GM19023 (cell line): ENCODE data around the gene TARS3.
"Not testable (repeated sequence)": the region's sequence is repeated elsewhere in the genome, so short reads cannot be mapped to it uniquely, and the experiment has no call there.

ENCODE experiments used
- ATAC-seq: cut with Tn5 transposase; IDR thresholded peaks from one replicate; pipeline ENCODE4 v1.9.1; 2021; ENCODE audit warnings: mild to moderate bottlenecking, moderate library complexity; ENCODE audit not compliant: unreplicated experiment

The TARS3 gene

DNA sequence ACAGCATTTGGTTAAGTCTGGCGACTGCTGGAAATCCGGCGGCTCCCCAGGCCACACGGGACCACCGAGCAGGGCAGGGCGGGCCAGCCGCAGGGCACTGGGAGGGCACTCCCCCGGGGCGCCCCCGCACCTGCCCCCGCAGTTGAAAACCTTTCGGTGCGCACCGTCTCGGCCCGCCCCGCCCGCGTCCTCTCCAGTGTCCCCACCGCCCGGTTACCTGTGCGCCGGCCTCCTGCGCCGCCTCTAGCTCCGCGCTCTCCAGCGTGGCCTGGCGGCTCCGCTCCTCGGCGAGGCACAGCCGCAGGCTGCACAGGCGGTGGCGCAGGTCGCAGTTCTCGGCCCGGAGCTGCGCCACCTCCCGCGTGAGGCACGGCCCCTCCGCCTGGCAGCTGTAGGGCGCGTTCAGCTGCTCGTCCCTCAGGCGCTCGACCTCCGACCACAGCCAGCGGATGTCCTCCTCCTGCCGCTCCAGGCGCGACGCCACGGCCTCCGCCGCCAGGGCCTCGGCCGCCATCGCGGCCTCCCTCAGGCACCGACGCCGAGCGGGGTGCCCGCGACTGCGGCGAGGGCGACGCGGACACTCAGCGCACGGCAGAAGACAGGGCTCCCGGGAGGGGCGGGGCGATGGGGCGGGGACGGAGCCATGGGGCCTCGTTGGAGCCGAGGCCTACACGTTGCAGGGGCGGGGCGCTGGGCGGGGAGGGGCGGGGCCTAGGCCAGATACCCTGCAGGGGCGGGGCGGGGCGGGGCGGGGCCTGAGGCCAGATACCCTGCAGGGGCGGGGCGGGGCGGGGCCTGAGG lies at the start of gene TARS3:
TARS3 (minus strand) TSS at position 600 of the 801 bp plus-strand sequence; CDS start at position 514, 86 bp downstream.
- peak; percentile 83 for ATAC-seq

DNA sequence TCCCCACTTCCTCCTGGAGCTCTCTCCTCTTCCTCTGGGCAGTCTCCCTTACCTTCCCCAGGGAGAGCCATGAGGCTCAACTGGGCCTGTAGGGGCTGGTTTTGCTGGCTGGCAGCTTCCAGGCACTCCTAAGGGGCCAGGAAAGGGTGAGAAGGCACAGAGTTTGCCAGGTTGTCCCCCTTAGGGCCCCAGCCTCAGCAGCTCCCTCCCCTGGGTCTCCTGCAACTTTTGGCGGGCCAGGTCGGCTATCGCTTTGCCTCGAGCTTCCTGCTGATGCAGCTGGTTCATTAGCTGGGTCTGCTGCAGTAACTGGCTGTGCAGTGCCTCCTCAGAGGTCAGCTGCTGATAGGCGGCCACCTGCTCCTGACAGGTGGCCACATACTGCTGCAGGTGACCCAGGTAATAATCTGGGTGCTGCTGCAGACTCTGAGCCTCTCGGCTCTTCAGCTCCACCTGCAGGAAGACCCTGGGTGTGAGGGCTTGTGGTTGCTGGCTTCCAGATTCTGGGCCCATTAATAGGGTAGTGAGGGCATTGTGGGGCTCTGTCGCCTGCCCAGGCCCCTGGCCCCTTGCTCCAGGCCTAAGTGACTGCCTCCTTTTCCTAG lies 49.3 kb upstream of the TARS3 start:
- no peak for ATAC-seq

DNA sequence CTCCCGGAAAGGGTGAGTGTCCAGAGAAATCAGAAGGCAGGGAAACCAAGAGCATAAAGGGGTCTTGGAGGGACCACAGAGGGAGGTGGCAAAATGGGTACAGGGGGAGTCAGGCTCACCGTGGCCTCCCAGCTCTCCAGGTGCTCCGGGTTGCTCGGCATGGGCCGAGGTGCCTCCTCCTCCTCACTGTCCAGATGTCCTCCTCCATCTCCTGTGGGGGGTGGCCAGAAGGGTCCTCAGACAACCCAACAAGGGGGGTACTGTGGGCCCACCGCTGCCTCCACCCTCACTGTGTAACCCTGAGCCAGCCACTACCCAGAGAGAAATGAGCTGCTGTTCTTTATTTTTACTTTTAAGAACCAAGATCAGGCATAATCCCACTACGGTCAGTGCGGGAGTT lies 48.6 kb upstream of the TARS3 start:
- ATAC-seq, result no peak

DNA sequence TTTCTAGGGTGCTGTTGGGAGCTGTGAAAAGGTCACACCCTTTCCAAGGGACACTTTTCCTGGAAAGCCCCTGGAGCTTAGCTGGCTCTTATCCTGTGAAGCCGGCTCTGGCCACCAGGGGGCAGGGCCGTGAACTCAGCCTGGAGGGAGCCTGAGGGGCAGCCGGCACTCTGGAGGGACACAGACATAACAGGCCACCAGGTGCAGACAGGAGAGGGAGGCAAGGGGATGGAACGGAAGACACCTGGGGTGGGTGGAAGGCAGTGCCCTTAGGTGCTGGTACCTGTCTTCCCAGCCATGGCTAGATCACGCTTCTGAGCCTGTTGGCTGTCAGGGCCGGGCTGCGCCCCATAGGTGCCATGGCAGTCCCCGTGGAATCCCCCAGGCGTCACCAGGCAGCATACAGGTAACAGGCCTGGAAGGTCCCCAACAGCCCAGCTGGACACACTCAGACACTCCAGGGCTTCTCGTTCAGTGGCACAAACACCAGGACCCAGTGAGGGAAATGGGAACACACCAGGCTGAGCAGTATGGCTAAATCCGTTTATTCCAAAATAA lies 42.9 kb upstream of the TARS3 start:
- ATAC-seq, result not testable (repeated sequence)

DNA sequence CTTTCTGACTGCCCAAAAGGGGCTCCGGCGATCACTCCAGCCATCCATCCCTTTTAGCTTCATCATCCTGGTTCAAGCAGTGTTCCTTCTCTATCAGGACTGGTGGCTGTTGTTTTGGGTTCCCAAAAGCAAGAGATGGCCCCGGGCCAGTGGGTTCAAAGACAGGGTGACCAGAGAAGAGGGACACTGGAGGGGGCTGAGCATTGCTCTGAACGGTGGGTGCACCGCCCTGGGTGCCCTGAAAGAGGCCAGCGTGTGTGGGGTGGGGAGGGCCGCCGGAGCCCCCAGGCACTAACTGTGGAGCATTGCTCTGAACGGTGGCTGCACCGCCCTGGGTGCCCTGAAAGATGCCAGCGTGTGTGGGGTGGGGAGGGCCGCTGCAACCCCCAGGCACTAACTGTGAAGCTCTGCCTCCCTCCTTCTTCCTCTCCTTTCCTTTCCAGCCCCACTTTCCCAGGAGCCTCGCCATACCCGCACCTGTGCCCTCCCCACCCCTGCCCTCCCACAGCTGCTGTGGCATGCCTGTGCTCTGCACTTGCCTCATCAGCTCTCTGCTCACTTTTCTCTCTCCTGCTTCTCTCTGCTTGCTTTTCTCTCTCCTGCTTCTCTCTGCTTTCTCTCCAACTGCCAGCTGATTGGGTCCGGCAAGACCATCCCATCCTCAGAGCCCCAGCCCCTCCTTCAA lies 41.6 kb upstream of the TARS3 start:
- ATAC-seq, result no peak

DNA sequence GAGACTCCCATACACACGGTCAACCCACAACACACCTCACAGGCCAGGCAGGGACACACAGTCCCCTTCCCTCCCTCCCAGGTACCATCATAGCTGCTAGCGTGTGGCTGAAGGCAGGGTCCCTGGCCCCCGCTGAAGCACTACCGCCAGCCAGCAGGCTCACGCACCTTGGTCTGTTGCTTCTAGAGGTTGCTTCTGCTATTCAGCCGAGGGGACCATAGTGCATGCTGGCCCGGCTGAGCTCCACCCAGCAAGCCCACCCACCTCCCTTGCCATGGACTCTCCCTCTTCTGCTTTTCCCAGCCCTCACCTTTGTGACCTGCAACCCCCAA lies 41.0 kb upstream of the TARS3 start:
- ATAC-seq, result not testable (repeated sequence)

DNA sequence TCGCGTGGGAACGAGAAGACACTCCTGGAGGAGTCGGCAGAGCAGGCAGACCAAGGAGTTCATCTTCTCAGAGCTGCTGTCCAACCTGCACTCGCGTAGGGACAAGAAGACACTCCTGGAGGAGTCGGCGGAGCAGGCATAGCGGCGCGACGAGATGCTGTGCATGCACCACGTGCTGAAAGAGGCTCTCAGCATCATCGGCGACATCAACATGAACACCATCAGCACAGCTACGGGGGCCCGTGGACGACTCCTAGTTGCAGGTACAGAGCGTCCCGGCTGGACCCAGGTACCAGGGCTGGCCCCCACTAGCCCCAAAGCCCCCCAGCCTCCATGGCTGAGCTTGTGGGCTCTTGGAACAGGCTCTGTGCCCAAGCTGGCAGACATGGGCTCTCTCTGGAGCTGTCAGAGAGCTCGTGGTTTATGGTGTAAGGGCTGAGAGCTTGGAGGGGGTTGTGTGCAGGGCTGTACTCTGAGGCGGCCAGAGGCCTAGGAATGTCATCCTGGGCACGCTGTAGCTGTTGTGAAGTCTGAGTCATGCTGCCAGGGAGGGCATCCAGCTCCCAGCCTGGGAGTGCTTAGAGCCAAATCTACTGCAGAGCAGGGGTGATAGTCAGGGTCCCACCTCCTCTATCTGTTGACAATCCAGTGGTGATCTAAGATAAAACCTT lies 40.5 kb upstream of the TARS3 start:
- ATAC-seq, result not testable (repeated sequence)

DNA sequence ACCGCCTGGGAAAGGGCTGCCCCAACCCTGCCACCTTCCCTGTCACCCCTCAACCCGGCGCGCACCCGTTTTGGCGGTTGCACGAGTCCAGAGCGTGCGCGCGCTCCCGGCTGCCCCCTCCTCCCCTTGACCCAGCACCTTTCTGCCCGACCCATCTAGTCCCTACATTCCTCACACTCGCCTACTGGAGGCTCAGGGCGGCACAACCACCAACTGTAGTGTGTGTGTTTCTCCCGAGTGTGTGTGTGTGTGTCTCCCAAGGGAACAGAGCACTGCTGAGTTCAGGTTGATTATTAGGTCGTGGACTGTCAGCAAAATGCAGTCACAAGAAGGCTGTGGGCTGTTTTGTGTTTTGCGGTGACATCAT lies 22.4 kb upstream of the TARS3 start:
- ATAC-seq, result peak; percentile 20

DNA sequence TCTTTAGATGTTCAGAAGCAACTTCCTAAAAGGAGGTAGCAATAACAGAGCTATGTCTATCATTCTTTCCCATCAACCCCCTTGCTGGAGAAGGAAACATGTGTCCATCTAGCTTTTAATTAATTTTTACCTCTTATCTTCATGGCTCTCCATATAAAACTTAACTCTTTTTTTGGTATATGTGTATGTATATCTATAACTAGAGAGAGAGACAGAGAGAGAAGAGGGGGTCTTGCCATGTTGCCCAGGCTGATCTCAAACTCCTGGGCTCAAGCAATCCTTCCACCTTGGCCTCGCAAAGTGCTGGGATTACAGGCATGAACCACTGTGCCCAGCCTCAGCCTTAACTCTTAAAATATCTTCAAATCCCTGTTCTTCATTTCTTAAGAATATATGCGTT lies 10.6 kb upstream of the TARS3 start:
- not testable (repeated sequence) for ATAC-seq

DNA sequence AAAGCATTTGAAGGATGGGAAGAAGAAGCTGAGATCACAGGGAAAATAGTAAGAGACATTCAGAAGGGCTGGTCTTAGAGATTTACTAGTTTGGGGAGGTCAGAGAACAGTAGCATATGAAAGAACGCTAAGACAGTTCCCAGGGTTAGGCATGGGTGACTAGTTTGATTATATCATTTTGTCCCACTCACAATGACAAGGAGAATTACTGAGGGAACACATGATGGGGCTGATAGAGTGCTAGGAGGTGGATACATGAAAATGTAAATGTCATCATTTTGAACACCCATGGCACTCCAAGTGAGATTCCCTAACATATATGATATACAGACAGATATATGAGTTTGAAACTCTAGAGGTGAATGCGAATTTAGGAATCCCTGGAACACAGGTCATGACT lies 9.3 kb upstream of the TARS3 start:
- no peak for ATAC-seq

DNA sequence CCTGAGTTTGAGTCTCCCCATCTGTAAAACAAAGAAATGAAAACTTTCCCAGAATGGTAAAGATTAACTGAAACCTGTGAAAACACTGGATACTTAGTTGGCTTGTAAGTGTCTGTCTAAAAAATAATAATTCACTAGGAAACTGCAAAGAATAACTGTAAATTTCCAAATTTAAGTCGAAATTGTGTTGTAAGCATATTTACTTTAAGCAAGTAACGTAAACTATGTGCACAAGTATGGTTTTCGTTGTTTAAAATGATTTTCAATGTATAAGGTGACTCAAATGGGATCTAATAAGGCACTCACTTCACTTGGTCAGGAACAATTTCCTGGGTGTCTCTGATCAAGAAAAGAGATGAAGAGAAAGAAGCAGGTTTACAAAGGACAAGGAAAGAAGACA lies 8.5 kb upstream of the TARS3 start:
- ATAC-seq, result no peak

DNA sequence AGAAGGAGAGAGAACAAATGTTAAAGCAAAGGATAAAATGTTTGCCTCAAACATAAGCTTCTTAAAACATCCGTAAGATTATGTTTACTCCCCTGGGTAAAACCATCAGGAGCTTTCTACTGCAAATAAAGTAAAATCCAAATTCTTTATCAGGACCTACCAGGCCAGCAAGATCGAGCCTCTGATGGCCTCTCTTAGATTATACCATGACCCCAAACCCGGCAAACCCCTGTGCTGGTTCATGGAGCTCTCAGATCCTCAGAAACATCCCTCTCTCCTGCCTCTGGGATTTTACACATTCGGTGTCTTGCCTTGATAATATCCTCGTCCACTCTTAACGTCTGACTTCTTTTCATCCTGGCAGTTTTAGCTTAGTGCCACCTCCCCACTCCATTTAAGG lies 7.5 kb upstream of the TARS3 start:
- ATAC-seq, result no peak

DNA sequence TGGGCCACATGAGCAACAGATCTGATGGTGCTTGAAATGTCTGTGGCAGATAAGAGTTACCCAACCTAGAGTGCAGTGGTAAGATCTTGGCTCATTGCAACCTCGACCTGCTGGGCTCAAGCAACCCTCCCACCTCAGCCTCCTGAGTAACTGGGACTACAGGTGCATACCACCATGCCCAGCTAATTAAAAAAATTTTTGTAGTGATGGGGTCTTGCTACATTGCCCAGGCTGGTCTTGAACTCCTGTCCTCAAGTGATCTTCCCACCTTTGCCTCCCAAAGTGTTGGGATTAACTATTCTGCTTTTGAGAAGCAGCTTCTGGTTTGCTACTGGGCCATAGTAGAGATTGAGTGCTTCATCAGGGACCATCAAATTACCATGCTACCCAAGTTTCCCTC lies 2.9 kb upstream of the TARS3 start:
- no peak for ATAC-seq

DNA sequence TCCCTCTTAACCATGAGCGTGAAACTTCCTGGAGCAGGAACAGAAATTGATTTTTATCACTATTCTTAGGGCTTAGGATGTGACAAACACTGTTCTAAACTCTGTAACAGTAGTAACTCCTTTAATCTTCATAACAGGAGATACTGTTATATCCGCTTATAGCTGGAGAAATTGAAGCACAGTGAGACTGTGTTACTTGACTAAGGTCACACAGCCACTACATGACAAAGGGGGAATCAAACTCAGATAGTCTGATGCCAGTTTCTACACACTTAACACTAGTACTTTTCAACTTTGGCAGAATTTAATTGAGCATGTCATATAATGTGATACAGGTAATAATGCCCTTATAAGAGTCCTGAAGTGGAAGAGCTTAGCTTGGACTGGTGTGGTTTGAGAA lies 800 bp upstream of the TARS3 start:
- ATAC-seq, result no peak

DNA sequence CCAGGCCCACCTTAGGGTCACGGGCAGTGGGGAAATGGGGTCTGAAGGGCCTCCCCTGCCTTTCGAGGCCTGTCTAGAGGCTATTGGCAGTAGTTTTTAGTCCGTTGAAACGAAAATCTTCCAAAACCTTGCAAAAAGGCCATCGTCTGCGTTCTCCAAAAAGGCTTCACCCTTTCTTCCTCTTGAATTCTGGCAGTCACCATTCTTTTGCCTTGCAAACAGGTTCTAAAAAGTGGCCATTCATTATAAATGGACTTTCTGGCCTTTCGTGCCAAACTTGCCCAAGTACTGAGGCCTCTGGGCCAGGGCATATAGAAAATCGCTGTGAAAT lies 367 bp upstream of the TARS3 start:
- no peak for ATAC-seq

DNA sequence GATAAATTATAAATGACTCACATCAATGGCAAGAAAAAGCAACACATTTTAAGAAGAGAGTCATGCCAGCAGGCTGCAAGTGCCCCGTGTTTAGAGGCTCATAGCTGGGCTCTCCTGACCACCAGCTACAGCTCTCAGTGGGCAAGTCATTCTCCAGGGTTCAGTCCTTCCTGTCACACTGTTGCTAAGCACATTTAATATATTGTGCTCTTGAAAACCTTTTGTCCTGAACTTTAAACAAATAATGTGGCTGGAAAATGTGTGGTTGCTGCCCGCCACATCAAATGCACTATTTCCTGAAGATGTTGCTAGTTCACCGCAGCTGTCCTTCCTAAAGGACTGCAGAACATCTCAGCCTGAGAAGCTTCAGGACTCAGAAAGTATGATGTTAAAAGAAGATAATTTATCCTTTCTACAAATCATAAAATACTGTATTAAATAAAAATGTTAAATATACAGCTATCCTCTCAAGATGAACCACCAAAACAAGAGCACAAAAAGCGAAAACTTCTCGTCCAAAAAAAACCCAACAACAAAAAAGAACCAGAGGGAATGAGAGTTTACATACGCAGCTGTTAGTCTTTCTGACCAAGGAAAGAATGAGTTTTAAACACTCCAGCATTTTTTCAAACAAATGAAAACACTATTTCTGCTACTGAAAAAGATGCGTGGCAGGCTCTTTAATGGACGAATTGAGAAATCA lies 951 bp downstream of the TARS3 start:
- peak; percentile 29 for ATAC-seq

DNA sequence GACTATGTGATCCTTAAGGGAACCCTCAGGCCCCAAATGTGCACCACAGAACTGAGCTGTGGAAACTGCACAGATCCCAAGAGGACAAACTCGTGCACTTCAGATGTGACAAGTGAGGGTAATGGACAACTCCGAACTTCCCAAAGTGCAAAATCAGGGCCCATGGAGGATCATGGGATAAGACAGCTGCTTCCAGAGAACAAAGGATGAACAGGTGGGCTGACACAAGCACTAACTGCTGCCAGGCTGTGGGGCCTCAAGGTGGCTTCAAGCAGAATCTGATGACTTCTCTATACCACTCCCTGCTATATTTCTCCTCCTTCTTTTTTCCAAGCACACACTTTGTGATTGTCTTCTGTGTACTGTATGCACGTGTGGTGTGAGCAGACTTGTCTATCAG lies 5.4 kb downstream of the TARS3 start:
- no peak for ATAC-seq

DNA sequence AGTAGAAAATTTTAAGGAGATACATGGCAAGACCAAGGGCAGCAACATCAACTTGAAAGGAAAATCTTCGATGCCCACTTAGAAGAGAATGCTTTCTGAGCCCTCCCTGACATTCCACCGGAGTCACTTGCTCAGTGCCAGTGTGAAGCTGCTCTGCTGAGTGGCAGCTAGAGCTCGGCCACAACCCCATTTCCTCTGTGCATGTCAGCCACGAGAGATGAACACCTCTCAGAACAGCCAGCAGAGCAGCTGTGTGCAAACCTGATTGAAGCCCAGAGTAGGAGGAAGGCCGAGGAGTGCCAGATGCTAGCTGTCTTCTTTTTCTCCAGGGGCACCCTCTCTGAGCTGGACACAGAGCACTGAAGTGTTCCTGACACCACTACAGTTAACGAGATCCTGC lies 12.2 kb downstream of the TARS3 start:
- ATAC-seq, result no peak

DNA sequence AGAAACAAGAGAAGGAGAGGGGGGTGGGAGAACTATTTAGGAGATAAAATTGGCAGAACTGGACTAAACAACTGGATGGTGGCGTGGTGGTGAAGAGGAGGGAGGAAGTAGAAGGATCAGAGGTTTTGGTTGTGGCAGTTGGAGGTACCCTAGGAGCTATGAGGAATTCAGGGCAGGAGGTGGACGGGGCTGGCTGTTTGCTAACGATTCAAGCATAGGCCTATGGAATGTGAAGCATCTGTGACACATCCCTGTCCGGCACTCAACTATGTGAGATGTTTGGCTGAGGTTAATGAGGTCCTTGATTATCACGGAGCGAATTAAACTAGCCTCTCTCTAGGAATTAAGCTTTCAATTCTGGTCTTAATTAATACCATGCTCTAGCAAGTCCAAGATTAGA lies 13.5 kb downstream of the TARS3 start:
- no peak for ATAC-seq

DNA sequence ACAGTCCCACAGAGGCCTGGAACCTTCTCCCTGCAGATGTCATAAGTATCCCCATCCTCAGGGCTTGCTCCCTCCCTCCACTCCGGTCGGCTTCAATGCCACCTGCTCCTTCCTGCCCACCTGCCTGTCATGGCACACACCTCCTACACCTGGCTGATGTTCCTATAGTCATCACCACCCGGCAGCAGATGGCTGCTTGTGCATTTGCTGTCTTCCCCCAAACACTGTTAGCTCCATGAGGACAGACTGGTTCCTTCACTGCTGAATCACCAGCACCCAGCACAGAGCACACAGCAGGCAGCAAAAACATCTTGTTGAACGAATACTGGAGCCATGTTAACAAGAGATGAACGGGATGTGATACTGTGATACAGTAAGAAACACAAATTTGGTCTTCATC lies 14.8 kb downstream of the TARS3 start:
- no peak for ATAC-seq

DNA sequence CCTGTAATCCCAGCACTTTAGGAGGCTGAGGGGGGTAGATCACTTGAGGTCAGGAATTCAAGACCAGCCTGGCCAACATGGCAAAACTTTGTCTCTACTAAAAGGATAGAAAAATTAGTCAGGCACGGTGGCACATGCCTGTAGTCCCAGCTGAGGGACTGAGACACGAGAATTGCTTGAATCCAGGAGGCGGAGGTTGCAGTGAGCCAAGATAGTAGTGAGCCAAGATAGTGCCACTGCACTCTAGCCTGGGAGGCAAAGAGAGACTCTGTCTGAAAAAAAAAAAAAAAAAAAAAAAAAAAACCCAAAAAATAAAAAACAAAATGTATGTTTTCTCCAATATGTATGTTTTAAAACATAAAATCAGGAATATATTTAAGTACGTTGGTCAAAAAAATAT lies 16.3 kb downstream of the TARS3 start:
- ATAC-seq, result no peak
